H9 (cell line): ENCODE measurements around the gene MEF2C. TPM values are rescaled to one million over a fixed set of nuclear protein-coding genes. Genes with fewer than 3 reads are reported as not detected.

Experiments
- DNase-seq: peaks from one replicate; pipeline ENCODE4 v3.0.0-alpha.2; 2017
- H2AFZ ChIP-seq: one replicate; pipeline ENCODE4 v1.6.1; 2013; ENCODE audit warnings: mild to moderate bottlenecking, low read length, control low read depth, moderate library complexity
- H2AK5ac ChIP-seq: 2 replicates; pipeline ENCODE4 v1.6.1; 2013; ENCODE audit warnings: low read length, control low read depth, mixed read lengths; ENCODE audit not compliant: insufficient read length
- H2BK120ac ChIP-seq: one replicate; pipeline ENCODE4 v1.6.1; 2013; ENCODE audit warnings: low read depth, mild to moderate bottlenecking, low read length, control low read depth, inconsistent platforms; ENCODE audit not compliant: poor library complexity, severe bottlenecking
- H2BK12ac ChIP-seq: 2 replicates; pipeline ENCODE4 v1.6.1; 2013; ENCODE audit warnings: low read length, control low read depth, mixed read lengths, low read depth; ENCODE audit not compliant: insufficient read length
- H2BK15ac ChIP-seq: 2 replicates; pipeline ENCODE4 v1.6.1; 2013; ENCODE audit warnings: low read depth, low read length, control low read depth
- H2BK20ac ChIP-seq: one replicate; pipeline ENCODE4 v1.6.1; 2013; ENCODE audit warnings: low read depth, mild to moderate bottlenecking, low read length, control low read depth, inconsistent platforms; ENCODE audit not compliant: poor library complexity, severe bottlenecking
- H2BK5ac ChIP-seq: 2 replicates; pipeline ENCODE4 v1.6.1; 2013; ENCODE audit warnings: low read length, control low read depth, mixed read lengths; ENCODE audit not compliant: insufficient read length
- H3K14ac ChIP-seq: 2 replicates; pipeline ENCODE4 v1.6.1; 2013; ENCODE audit warnings: low read length, control low read depth; ENCODE audit not compliant: insufficient read depth
- H3K18ac ChIP-seq: 2 replicates; pipeline ENCODE4 v1.6.1; 2013; ENCODE audit warnings: low read depth, mild to moderate bottlenecking, mixed read lengths, low read length, control low read depth; ENCODE audit not compliant: insufficient read length
- H3K23ac ChIP-seq: 2 replicates; pipeline ENCODE4 v1.6.1; 2013; ENCODE audit warnings: low read length, control low read depth, mixed read lengths, low read depth; ENCODE audit not compliant: insufficient read length
- H3K23me2 ChIP-seq: 2 replicates; pipeline ENCODE4 v1.6.1; 2013; ENCODE audit warnings: low read depth, mild to moderate bottlenecking, mixed read lengths, low read length, control low read depth; ENCODE audit not compliant: insufficient read length, poor library complexity, severe bottlenecking
- H3K27ac ChIP-seq: 2 replicates; pipeline ENCODE4 v1.5.1; 2013; ENCODE audit warnings: low read length, control low read depth, mixed read lengths, low read depth; ENCODE audit not compliant: insufficient read length
- H3K27me3 ChIP-seq: 2 replicates; pipeline ENCODE4 v1.6.1; 2013; ENCODE audit warnings: low read length, control low read depth, inconsistent platforms; ENCODE audit not compliant: insufficient read depth
- H3K4ac ChIP-seq: 2 replicates; pipeline ENCODE4 v1.6.1; 2013; ENCODE audit warnings: low read depth, mild to moderate bottlenecking, control low read depth, inconsistent platforms, low read length, moderate library complexity
- H3K4me1 ChIP-seq: 2 replicates; pipeline ENCODE4 v1.6.1; 2013; ENCODE audit warnings: low read length, control low read depth, inconsistent platforms; ENCODE audit not compliant: insufficient read depth
- H3K4me2 ChIP-seq: 2 replicates; pipeline ENCODE4 v1.6.1; 2013; ENCODE audit warnings: low read length, control low read depth, mixed read lengths; ENCODE audit not compliant: insufficient read length, insufficient read depth
- H3K56ac ChIP-seq: 2 replicates; pipeline ENCODE4 v1.6.1; 2013; ENCODE audit warnings: low read depth, mild to moderate bottlenecking, mixed read lengths, low read length, control low read depth; ENCODE audit not compliant: insufficient read length
- H3K79me1 ChIP-seq: 2 replicates; pipeline ENCODE4 v1.6.1; 2013; ENCODE audit warnings: low read depth, mild to moderate bottlenecking, moderate library complexity, low read length, control low read depth, inconsistent platforms; ENCODE audit not compliant: insufficient read depth, poor library complexity, severe bottlenecking
- H3K79me2 ChIP-seq: 2 replicates; pipeline ENCODE4 v1.6.1; 2013; ENCODE audit warnings: low read length, control low read depth, inconsistent platforms; ENCODE audit not compliant: insufficient read depth
- H3K9ac ChIP-seq: 2 replicates; pipeline ENCODE4 v1.6.1; 2013; ENCODE audit warnings: low read length, control low read depth, mixed read lengths; ENCODE audit not compliant: insufficient read length; ENCODE audit errors: extremely low read depth
- H3K9me3 ChIP-seq: one replicate; pipeline ENCODE4 v1.6.1; 2013; ENCODE audit warnings: low read depth, low read length, inconsistent platforms; ENCODE audit not compliant: control insufficient read depth
- H3T11ph ChIP-seq: one replicate; pipeline ENCODE4 v1.6.1; 2013; ENCODE audit warnings: mild to moderate bottlenecking, low read length, control low read depth, inconsistent platforms
- H4K20me1 ChIP-seq: one replicate; pipeline ENCODE4 v1.6.1; 2013; ENCODE audit not compliant: control insufficient read depth, insufficient read length, insufficient read depth
- H4K5ac ChIP-seq: 2 replicates; pipeline ENCODE4 v1.6.1; 2013; ENCODE audit warnings: low read depth, mild to moderate bottlenecking, mixed read lengths, low read length, control low read depth; ENCODE audit not compliant: insufficient read length
- H4K8ac ChIP-seq: replicated peaks from 2 replicates; pipeline ENCODE4 v1.6.1; 2013; ENCODE audit warnings: low read length, control low read depth, mixed read lengths, low read depth; ENCODE audit not compliant: insufficient read length
- H4K91ac ChIP-seq: 2 replicates; pipeline ENCODE4 v1.6.1; 2013; ENCODE audit warnings: low read depth, mild to moderate bottlenecking, moderate library complexity, mixed read lengths, low read length, control low read depth; ENCODE audit not compliant: insufficient read length
- H3K27ac Mint-ChIP-seq, 3 experiments: 2 replicates in 2 of 3; 3 replicates in 1 of 3; pipeline ENCODE4 v1.8.0; 2020 to 2021; ENCODE audit warnings: mixed read lengths in 3 of 3, mild to moderate bottlenecking in 1 of 3, moderate library complexity in 1 of 3
- H3K27me3 Mint-ChIP-seq: 2 replicates; pipeline ENCODE4 v1.8.0; 2021; ENCODE audit warnings: low read depth, mild to moderate bottlenecking, moderate library complexity, mixed read lengths
- H3K36me3 Mint-ChIP-seq, 3 experiments: 2 replicates in 2 of 3; 3 replicates in 1 of 3; pipeline ENCODE4 v1.8.0; 2020 to 2021; ENCODE audit warnings: low read depth in 3 of 3, mixed read lengths in 3 of 3; ENCODE audit not compliant: insufficient read depth in 1 of 3
- H3K4me1 Mint-ChIP-seq, 2 experiments: 2 replicates each; pipeline ENCODE4 v1.8.0; 2020; ENCODE audit warnings: mixed read lengths in 2 of 2
- H3K4me3 Mint-ChIP-seq, 2 experiments: 2 replicates in 1 of 2; 3 replicates in 1 of 2; pipeline ENCODE4 v1.8.0; 2020 to 2021; ENCODE audit warnings: mild to moderate bottlenecking in 2 of 2, mixed read lengths in 2 of 2, moderate library complexity in 1 of 2
- H3K9me3 Mint-ChIP-seq, 2 experiments: 2 replicates in 1 of 2; 3 replicates in 1 of 2; pipeline ENCODE4 v1.8.0; 2020; ENCODE audit warnings: mild to moderate bottlenecking in 2 of 2, mixed read lengths in 2 of 2, moderate library complexity in 1 of 2
- CTCF ChIP-seq: fragments of 200-600 bp; sonication (generic); conservative IDR thresholded peaks from 3 replicates; pipeline ENCODE4 v1.8.0; 2021; ENCODE audit warnings: antibody characterized with exemption, mild to moderate bottlenecking
- WGBS: extraction: QIAGEN DNeasy Blood & Tissue Kit; methylation state at CpG from one replicate; pipeline ENCODE4 v1.1.7; 2013; ENCODE audit warnings: missing lambda C conversion rate, low lambda C conversion rate, mixed read lengths; ENCODE audit not compliant: insufficient read length; ENCODE audit errors: extremely low coverage; 5-methylcytosine and 5-hydroxymethylcytosine counted together
- total RNA-seq: library from RNA; stranded (reverse); gene quantifications from 2 replicates; pipeline ENCODE4 v1.2.1, GENCODE V29; 2021

MEF2C gene
- total RNA-seq, 1 experiment from 2014 or later, result 0.11 TPM

DNA sequence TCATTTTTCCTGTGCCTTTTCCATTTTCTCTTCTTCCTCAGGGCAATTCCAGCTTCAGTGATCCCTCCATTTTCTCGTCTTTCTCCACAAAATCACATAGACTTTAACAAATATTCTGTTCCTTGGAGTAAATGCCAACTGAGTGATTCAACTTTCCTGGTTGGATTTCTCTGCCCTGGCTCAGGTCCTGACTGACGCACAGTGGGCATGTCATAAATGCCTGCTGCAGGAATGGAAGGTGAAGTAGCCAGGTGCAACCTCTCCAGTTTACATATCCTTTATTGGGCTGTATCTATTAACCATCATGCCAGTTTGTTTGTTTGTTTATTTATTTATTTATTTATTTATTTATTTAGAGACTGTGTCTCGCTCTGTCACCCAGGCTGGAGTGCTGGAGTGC is 95.1 kb downstream of the MEF2C start:
- no peak overlapping the region for H3K27ac ChIP-seq
- H4K5ac ChIP-seq, result no peak overlapping the region
- H3K79me2 ChIP-seq, result no peaks in the 10 kb centered on the region
- H2BK5ac ChIP-seq, result no peak overlapping the region
- no peaks in the 10 kb centered on the region for H4K20me1 ChIP-seq
- H2AFZ ChIP-seq, result no peak overlapping the region
- H3K4me3 Mint-ChIP-seq, result no peak overlapping the region
- no peak overlapping the region for H3K14ac ChIP-seq
- no peak overlapping the region for H2BK20ac ChIP-seq
- H3K23ac ChIP-seq, result no peak overlapping the region
- no peaks in the 10 kb centered on the region for H3K27me3 Mint-ChIP-seq
- no peaks in the 10 kb centered on the region for H3K23me2 ChIP-seq
- no peak overlapping the region; a peak in 1 of 7 replicates for H3K27ac Mint-ChIP-seq
- no peaks in the 10 kb centered on the region; the same call in 1 of the 2 replicates for H3K4me1 ChIP-seq
- H2BK12ac ChIP-seq, result no peak overlapping the region
- no peaks in the 10 kb centered on the region for H3K9me3 ChIP-seq
- TF ChIP-seq CTCF, result no peak
- H3K4me1 Mint-ChIP-seq, result peaks cover 16 to 18% of the 10 kb centered on the region in 2 experiments
- DNase-seq, result no peak
- H2BK120ac ChIP-seq, result no peak overlapping the region
- no peak overlapping the region for H3T11ph ChIP-seq
- no peak overlapping the region for H3K4me2 ChIP-seq
- no peak overlapping the region for H4K8ac ChIP-seq
- no peak overlapping the region for H2BK15ac ChIP-seq
- no peak overlapping the region for H4K91ac ChIP-seq
- no peak overlapping the region for H3K9ac ChIP-seq
- no peak overlapping the region for H3K56ac ChIP-seq
- WGBS, result no CpG with 5 or more reads among the region's 3 CpGs
- no peaks in the 10 kb centered on the region for H3K27me3 ChIP-seq
- H3K36me3 Mint-ChIP-seq, result no peaks in the 10 kb centered on the region
- no peak overlapping the region for H3K4ac ChIP-seq
- H2AK5ac ChIP-seq, result no peak overlapping the region
- H3K79me1 ChIP-seq, result no peaks in the 10 kb centered on the region
- no peaks in the 10 kb centered on the region for H3K9me3 Mint-ChIP-seq
- no peak overlapping the region for H3K18ac ChIP-seq
